T-helper 22 cell (primary cell): ENCODE data around the gene ACOT13.
"Not testable (repeated sequence)": the region's sequence is repeated elsewhere in the genome, so short reads cannot be mapped to it uniquely, and the experiment has no call there.

Experiments
- DNase-seq: peaks from one replicate; pipeline ENCODE4 v3.0.0-alpha.2; 2020; ENCODE audit warnings: low read depth

The ACOT13 gene

GRCh38 chr6:24662236-24662635, 4.6 kb upstream of the ACOT13 start:
- no peak for DNase-seq

GRCh38 chr6:24663189-24663588, 3.7 kb upstream of the ACOT13 start:
- DNase-seq, result no peak

GRCh38 chr6:24664046-24664987, 2.6 kb upstream of the ACOT13 start:
- no peak for DNase-seq

GRCh38 chr6:24666097-24666640, 708 bp upstream of the ACOT13 start:
- no peak for DNase-seq

GRCh38 chr6:24667378-24667803, 514 bp downstream of the ACOT13 start:
- DNase-seq, result no peak

- not testable (repeated sequence) for DNase-seq
These were observed 1.5 kb downstream of the ACOT13 start for GRCh38 chr6:24668066-24668996.

- no peak for DNase-seq
These were observed 2.1 kb downstream of the ACOT13 start for GRCh38 chr6:24668997-24669361.

- not testable (repeated sequence) for DNase-seq
These were observed 3.6 kb downstream of the ACOT13 start for GRCh38 chr6:24670492-24670891.

- DNase-seq, result not testable (repeated sequence)
These were observed 4.2 kb downstream of the ACOT13 start for GRCh38 chr6:24671077-24671476.

GRCh38 chr6:24672620-24673182, 5.8 kb downstream of the ACOT13 start:
- no peak for DNase-seq

GRCh38 chr6:24673625-24674024, 6.7 kb downstream of the ACOT13 start:
- no peak for DNase-seq

- DNase-seq, result not testable (repeated sequence)
These were observed 12.0 kb downstream of the ACOT13 start for GRCh38 chr6:24678792-24679352.

- DNase-seq, result no peak
These were observed 13.7 kb downstream of the ACOT13 start for GRCh38 chr6:24680582-24680981.

- DNase-seq, result no peak
These were observed 16.7 kb downstream of the ACOT13 start for GRCh38 chr6:24683297-24684296.

- DNase-seq, result no peak
These were observed 19.5 kb downstream of the ACOT13 start for GRCh38 chr6:24686408-24686807.

GRCh38 chr6:24686946-24687345, 20.1 kb downstream of the ACOT13 start:
- no peak for DNase-seq

GRCh38 chr6:24689964-24690363, 23.1 kb downstream of the ACOT13 start:
- DNase-seq, result no peak

GRCh38 chr6:24690593-24690992, 23.7 kb downstream of the ACOT13 start:
- no peak for DNase-seq

GRCh38 chr6:24691550-24691949, 24.7 kb downstream of the ACOT13 start:
- no peak for DNase-seq

GRCh38 chr6:24692003-24692402, 25.1 kb downstream of the ACOT13 start:
- no peak for DNase-seq
